HG03196 (cell line): ENCODE results near the gene MACO1.
"Not testable (repeated sequence)": the region's sequence is repeated elsewhere in the genome, so short reads cannot be mapped to it uniquely, and the experiment has no call there.

ENCODE experiments used
- ATAC-seq: cut with Tn5 transposase; IDR thresholded peaks from one replicate; pipeline ENCODE4 v1.9.1; 2021; ENCODE audit not compliant: unreplicated experiment

MACO1 gene

DNA sequence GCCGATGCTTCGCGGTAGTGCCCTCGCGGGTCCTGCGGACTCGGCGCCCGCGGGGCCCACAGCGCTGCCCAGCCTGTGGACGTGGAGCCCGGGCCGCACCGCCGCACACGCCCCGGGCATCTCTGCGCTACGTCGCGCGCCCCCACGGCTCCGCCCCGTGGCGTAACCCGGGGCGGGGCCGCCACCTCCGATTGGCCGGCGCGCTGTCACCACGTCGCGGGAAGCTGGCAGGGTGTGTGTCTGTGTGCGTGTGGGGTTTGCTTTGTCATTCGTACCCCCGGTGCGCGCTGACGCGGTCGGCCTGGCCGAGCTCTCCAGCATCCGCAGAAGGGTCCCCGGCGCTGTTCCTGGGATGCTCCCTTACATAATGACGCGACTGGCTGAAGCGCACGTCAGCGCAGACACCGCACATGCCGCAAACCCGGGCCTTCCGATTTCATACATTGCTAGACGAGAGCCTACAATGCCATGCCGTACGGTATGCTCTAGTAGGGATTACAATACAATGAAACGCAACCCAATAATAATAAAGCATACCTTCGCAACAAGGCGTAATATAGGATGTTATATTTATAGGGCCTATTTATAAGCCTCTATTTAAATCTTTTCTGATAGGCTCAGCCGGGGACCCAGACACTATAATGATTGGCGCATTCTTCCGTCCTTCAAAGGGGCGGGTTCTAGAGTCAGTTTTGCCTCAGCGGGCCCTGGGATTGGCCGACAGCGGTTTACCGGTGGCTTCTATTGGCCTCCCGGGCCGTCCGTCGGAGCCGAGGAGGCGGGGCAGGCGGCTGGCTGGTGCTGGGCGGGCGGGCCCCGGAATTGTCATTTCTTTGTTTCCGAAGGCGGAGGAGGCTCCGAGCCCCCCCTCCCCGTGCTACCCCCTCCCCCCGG, at the start of gene MACO1:
MACO1 (plus strand) TSS at position 825 of the 894 bp plus-strand sequence. CDS start 202 bp downstream, outside the sequence.
- peak; percentile 87 for ATAC-seq

DNA sequence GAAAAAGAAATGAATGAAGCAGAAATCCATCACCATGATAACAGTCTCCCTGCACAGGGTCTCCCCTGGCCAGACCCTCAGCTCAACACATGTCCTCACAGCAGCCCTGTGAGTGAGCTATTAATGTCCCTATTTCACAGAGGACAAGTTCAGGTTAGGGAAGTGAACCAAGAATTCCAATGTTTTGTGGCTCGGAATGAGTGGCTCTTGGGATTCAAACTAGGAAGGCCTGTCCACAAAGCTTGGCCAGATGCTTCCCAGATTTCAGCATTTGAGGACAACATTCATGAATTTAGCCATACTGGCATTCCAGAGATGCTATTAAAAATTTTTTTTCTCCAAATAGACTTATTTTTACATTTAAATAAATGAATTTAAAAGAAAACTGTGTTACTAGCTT, 48.2 kb upstream of the MACO1 start:
- not testable (repeated sequence) for ATAC-seq

DNA sequence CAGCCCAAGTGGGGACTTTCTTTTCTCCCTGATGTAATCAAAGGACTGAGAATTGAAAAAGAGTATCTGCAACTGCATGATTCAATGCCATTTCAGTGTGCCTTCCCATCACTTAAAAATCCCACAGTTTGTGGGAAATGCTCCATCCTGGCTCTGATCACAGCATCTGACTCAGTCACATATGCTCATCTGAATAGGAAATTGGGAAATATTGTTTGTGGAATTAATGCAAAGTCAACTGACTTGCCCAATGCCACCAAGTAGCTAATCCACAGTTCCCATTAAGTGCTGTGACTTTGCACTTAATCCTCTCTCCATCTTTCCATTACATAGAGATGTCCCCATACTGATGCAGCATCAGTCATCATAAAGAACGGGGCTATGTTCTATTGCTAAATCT, 47.6 kb upstream of the MACO1 start:
- ATAC-seq, result not testable (repeated sequence)

GRCh38 chr1:25383875-25384274, 46.8 kb upstream of the MACO1 start:
- ATAC-seq, result not testable (repeated sequence)

DNA sequence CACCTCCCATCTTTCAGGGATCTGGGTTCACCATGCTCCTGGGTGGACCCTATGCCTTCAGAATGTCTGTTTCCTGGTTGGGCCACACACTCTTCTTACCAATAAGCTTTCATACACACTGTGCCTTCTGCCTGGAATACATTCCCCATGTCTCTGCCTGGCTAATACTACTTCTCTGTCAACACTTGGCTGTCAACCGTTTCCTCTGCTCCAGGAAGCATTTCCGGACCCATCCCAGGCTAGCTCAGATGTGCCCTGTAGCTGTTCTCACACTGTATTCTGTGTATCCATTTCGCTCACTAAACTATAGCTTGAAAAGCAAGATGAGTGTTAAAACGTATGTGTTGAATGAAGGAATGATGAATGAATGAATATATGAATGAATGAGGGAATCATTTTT, 43.6 kb upstream of the MACO1 start:
- ATAC-seq, result not testable (repeated sequence)

DNA sequence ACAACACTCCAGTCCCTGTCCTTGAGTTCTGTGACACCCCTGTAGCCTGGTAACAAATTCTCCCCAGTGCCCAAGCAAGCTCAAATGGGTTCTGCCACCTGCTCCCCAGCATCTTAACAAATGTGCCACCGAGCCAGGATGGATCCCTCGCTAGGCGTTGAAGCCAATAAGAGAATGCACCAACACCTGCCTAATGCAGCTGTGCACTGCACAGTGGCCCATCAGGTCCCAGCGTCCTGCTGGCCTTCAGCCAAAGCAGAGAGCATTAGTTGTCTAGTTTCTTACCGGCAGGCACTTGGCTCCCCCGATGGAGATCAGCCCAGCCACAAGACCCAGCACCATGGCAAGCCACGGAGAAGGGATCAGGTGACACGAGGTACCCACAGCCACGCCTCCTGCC, 42.0 kb upstream of the MACO1 start:
- not testable (repeated sequence) for ATAC-seq

DNA sequence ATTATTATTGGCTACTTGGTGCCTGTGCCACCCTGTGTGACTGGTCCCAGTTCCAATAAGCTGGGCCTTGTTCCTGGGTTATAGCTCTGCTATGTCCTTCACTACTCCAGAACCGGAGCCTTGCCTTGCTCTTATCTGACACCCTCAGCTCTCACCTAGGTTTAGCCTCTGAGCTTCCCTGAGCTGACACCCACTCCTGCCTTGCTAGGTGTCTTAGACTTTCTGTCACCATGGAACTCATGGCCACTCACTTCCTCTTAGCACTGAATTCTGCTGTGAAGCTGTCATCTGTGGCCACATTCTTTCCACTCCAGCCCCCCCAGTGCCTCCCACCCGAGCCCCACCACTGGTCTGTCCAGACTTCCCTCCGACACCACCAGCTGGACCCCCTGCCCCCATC, 41.0 kb upstream of the MACO1 start:
- not testable (repeated sequence) for ATAC-seq

DNA sequence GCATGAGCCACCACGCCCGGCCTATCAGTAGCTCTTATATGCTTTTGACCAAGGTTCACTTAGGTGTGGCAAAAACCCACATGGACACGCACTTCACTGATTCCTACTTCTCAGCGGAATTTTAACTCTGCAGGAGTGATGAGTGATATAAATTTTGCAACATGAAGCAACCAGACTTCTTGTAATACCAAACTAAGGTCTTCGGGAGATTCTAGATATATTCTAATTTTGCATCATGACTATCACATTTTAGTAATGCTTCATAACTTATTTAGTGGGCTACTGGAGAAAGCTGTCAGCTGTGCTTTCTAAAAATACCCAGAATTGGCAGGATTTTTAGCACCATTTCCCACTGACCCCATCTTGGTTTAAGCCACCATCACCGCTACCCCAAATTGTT, 37.9 kb upstream of the MACO1 start:
- no peak for ATAC-seq

GRCh38 chr1:25397549-25397948, 33.1 kb upstream of the MACO1 start:
- not testable (repeated sequence) for ATAC-seq

DNA sequence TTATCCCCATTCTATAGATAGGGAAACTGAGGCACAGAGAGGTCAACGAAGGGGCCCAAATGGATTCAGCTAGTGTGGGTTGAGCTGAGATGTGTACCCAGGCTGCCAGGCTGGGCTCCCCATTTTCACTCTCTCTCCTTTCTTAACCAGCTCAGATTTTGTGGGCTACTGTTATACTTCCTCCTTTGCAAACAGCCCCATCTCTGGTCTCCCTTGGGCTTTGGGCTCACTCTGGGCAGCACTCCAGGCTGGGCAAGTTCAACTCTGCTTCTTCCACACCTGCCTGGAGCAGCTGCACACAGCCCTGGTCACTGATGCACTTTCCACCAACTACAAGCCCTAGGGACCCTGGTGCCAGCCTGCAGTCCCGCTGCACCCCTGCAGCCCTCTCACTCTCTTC, 32.6 kb upstream of the MACO1 start:
- not testable (repeated sequence) for ATAC-seq

- ATAC-seq, result not testable (repeated sequence)
Observed at GRCh38 chr1:25402947-25403803, 27.5 kb upstream of the MACO1 start.

GRCh38 chr1:25405731-25406305, 24.9 kb upstream of the MACO1 start:
- ATAC-seq, result not testable (repeated sequence)

- not testable (repeated sequence) for ATAC-seq
Observed at GRCh38 chr1:25409641-25410427, 20.9 kb upstream of the MACO1 start.

GRCh38 chr1:25412872-25413623, 17.6 kb upstream of the MACO1 start:
- not testable (repeated sequence) for ATAC-seq

GRCh38 chr1:25414157-25414556, 16.5 kb upstream of the MACO1 start:
- ATAC-seq, result not testable (repeated sequence)

DNA sequence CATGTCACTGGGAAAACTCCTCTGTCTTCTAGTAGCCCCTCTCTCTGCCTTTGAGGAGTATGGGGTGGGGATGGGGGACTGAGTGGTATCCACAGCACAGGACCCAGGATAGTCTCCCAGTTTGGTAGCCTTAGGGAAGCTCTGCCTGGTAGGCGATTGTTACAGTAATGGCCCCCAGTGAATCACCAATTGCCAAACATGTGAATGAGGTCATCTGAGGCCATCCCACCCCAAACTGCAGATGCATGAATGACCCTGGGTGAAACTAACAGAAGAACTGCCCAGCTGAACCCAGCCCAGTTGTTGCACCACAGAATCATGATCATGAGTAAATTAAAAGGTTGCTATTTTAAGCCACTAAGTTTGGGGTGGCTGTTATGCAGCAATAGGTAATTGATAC, 16.1 kb upstream of the MACO1 start:
- not testable (repeated sequence) for ATAC-seq

DNA sequence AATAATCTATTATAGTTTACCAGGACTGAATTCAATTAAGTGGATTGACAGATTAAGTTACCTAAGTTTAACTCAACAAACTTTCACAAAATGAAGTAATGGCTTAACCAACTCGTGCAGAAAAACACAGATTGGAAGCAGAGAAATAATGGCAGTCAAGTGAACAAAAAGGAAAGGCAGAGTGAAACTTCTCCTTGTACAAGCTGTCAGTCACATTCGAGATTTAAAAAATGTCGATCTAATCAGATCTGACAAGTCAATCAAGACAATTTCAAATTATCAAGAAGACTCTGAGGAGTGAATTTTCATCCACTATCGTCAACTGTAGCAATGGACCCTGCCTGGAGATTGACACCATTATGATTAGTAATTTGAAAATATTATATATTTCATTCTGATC, 13.4 kb upstream of the MACO1 start:
- ATAC-seq, result not testable (repeated sequence)

DNA sequence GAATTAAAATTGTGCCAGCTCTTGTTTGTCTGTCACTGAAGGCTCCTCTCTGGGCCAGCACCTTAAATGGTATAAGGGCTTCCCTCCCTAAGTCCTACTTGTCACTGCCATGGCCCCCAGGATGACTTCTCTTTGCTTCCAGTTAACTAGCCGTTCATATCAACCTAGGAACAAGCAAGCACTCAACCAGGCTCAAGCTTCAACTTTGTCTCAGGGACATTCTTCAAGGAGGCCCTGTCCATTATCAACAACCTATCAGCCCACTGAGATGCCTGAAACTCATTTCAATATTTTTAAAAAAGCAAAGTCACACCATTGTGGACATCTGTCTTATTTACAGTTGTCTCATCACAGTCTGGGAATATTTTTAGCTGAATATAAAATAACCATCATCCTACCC, 11.4 kb upstream of the MACO1 start:
- not testable (repeated sequence) for ATAC-seq

GRCh38 chr1:25420715-25421114, 10.0 kb upstream of the MACO1 start, which contains the start of gene RHCE:
TSS of gene RHCE (minus strand) at chr1:25420825. CDS start at chr1:25420786, 39 bp downstream.
- not testable (repeated sequence) for ATAC-seq

DNA sequence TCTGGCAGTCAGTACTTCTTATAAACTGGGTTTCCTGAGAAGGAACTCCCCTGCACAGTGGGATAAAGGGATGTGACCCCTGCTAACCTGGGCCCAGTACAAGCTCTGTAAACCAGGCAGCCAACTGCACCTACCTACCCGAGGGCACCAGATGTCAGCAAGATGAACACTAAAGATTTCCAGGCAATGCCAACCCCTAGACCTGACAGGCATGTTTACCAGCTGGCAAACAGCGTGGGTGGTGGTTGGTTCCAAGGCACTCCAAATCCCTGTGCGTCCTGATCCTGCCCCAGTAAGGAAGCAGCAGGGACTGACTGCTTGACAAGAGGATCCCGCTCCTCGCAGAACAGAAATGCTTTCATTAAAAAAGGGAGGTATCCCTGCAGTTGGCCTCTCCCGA, 7.5 kb upstream of the MACO1 start:
- not testable (repeated sequence) for ATAC-seq
